K562 (cell line): Measurements from ENCODE around the gene MYL11. TPM values are rescaled to one million over a fixed set of nuclear protein-coding genes. Genes with fewer than 3 reads are reported as not detected.
A peak's percentile ranks its signal among the peaks of the same experiment; 100 is the strongest.

Experiments used
- ATAC-seq: fragments of 200-7000 bp; cut with Tn5 transposase; 3 replicates; pipeline ENCODE4 v1.9.1; 2020; ENCODE audit warnings: moderate library complexity
- BruUV-seq: library from RNA; stranded (reverse); fragments of 400-500 nt; replicated peaks from 2 replicates; lab custom pipeline; 2021; lab: Mats Ljungman, UMichigan
- CTCF ChIA-PET: fragments of 300-600 bp; formaldehyde crosslinking; extraction: SDS; loops from one replicate; lab custom pipeline; 2021; ENCODE audit warnings: low intra/inter-chr PET ratio; lab: Yijun Ruan, JAX
- POLR2A ChIA-PET: fragments of 300-600, 350-650 bp; sonication (Branson Sonifier 250); formaldehyde crosslinking; extraction: SDS; loops from one replicate; lab custom pipeline; 2021; ENCODE audit warnings: antibody characterized with exemption, inconsistent platforms; lab: Yijun Ruan, JAX
- DNase-seq, 4 experiments: peaks; one replicate each; pipeline versions ENCODE4 v3.0.0 to v3.0.0-alpha.2; 2011 to 2018; ENCODE audit warnings: low spot score in 3 of 4, mixed read lengths in 3 of 4; ENCODE audit errors: extremely low read depth in 1 of 4
- FAIRE-seq: peaks from 2 replicates; lab custom pipeline; 2011; peaks lifted over from hg19 to GRCh38; lab: Jason Lieb, UNC
- H2AFZ ChIP-seq: 2 replicates; pipeline ENCODE4 v1.6.0; 2011; ENCODE audit warnings: low read depth, low read length, control low read depth, inconsistent platforms
- H3K27ac ChIP-seq: fragments of 200-600 bp; 3 replicates; pipeline ENCODE4 v1.8.0; 2011; ENCODE audit warnings: low read depth, mild to moderate bottlenecking, control low read depth, inconsistent platforms, low read length, moderate library complexity, mixed read lengths; ENCODE audit errors: extremely low read depth
- H3K27me3 ChIP-seq, 2 experiments: fragments of 300-600 bp in 1 of 2; 2 replicates in 1 of 2; 3 replicates in 1 of 2; pipeline versions ENCODE4 v1.6.0 to v1.8.0; 2011; ENCODE audit warnings: inconsistent platforms in 2 of 2, low read length in 2 of 2, mild to moderate bottlenecking in 1 of 2, mixed read lengths in 1 of 2, moderate library complexity in 1 of 2; ENCODE audit not compliant: control insufficient read depth in 2 of 2, insufficient read depth in 2 of 2
- H3K36me3 ChIP-seq: fragments of 300-600 bp; 3 replicates; pipeline ENCODE4 v1.8.0; 2011; ENCODE audit warnings: mild to moderate bottlenecking, low read length, inconsistent platforms; ENCODE audit not compliant: control insufficient read depth, insufficient read depth
- H3K4me1 ChIP-seq, 2 experiments: fragments of 200-600 bp in 1 of 2; replicated peaks in 1 of 2; 2 replicates in 1 of 2; 3 replicates in 1 of 2; pipeline versions ENCODE4 v1.5.1 to v1.8.0; 2011; ENCODE audit warnings: inconsistent platforms in 2 of 2, low read length in 2 of 2, mild to moderate bottlenecking in 1 of 2, mixed read lengths in 1 of 2, moderate library complexity in 1 of 2; ENCODE audit not compliant: control insufficient read depth in 2 of 2, insufficient read depth in 2 of 2
- H3K4me2 ChIP-seq: 2 replicates; pipeline ENCODE4 v1.6.1; 2011; ENCODE audit warnings: low read length, control low read depth, inconsistent platforms, mixed read lengths; ENCODE audit not compliant: insufficient read depth
- H3K4me3 ChIP-seq: fragments of 200-600 bp; sonication (generic), shearing (Covaris generic); 2 replicates; pipeline ENCODE4 v1.5.1; 2016; ENCODE audit warnings: control low read depth, inconsistent platforms
- H3K79me2 ChIP-seq: fragments of 200-600 bp; 3 replicates; pipeline ENCODE4 v1.8.0; 2011; ENCODE audit warnings: low read length, inconsistent platforms; ENCODE audit not compliant: control insufficient read depth, insufficient read depth
- H3K9ac ChIP-seq, 2 experiments: 2 replicates each; pipeline versions ENCODE4 v1.6.0 to v1.6.1; 2011; ENCODE audit warnings: low read depth in 2 of 2, low read length in 2 of 2, control low read depth in 1 of 2, inconsistent platforms in 1 of 2, mild to moderate bottlenecking in 1 of 2, mixed read lengths in 1 of 2; ENCODE audit not compliant: insufficient read depth in 1 of 2
- H3K9me1 ChIP-seq: one replicate; pipeline ENCODE4 v1.6.0; 2011; ENCODE audit warnings: inconsistent platforms, mild to moderate bottlenecking, low read length, moderate library complexity; ENCODE audit not compliant: control insufficient read depth, insufficient read depth
- H3K9me3 ChIP-seq: replicated peaks from 2 replicates; pipeline ENCODE4 v1.5.1; 2011; ENCODE audit warnings: low read depth, low read length, inconsistent platforms; ENCODE audit not compliant: control insufficient read depth, insufficient read depth
- H4K20me1 ChIP-seq: replicated peaks from 2 replicates; pipeline ENCODE4 v1.6.1; 2011; ENCODE audit warnings: low read length, inconsistent platforms, mixed read lengths; ENCODE audit not compliant: control insufficient read depth, insufficient read depth
- GABPB2 ChIP-seq: fragments of 250-450 bp; sonication (Bioruptor Pico); conservative IDR thresholded peaks from 2 replicates; pipeline ENCODE4 v1.5.1; 2021; ENCODE audit warnings: mild to moderate bottlenecking
- GTF2F1 ChIP-seq: IDR thresholded peaks from 2 replicates; pipeline ENCODE4 v1.6.1; 2011; ENCODE audit warnings: low read depth, low read length, improper control_type of control experiment
- NCOA1 ChIP-seq: fragments of 450-650 bp; IDR thresholded peaks from 2 replicates; pipeline ENCODE4 v1.6.1; 2016; ENCODE audit warnings: low read depth
- POLR2G ChIP-seq: fragments of 200-400 bp; formaldehyde crosslinking; IDR thresholded peaks from 2 replicates; pipeline ENCODE4 v1.6.1; 2017; ENCODE audit warnings: low read depth, mild to moderate bottlenecking, antibody characterized with exemption, low read length, moderate library complexity
- RFX1 ChIP-seq: fragments of 450-650 bp; IDR thresholded peaks from 2 replicates; pipeline ENCODE4 v1.6.1; 2016; ENCODE audit warnings: mild to moderate bottlenecking, moderate library complexity
- SIN3A ChIP-seq, 2 experiments: fragments of 150-350 bp in 1 of 2; IDR thresholded peaks; 2 replicates each; pipeline ENCODE4 v1.6.1; 2011 to 2016; ENCODE audit warnings: borderline replicate concordance in 2 of 2, low read depth in 2 of 2, low read length in 2 of 2, mild to moderate bottlenecking in 2 of 2, moderate library complexity in 2 of 2; ENCODE audit not compliant: control insufficient read depth in 1 of 2
- TAF1 ChIP-seq: IDR thresholded peaks from 2 replicates; pipeline ENCODE4 v1.6.1; 2011; ENCODE audit warnings: mild to moderate bottlenecking, low read length, moderate library complexity; ENCODE audit not compliant: insufficient read depth, control insufficient read depth, severe bottlenecking; ENCODE audit errors: extremely low read depth
- TCFL5 ChIP-seq: fragments of 250-450 bp; sonication (Bioruptor Pico); conservative IDR thresholded peaks from 2 replicates; pipeline ENCODE4 v1.6.1; 2021; ENCODE audit warnings: mild to moderate bottlenecking, moderate library complexity, matching md5 sums
- YY1 ChIP-seq, 3 experiments: IDR thresholded peaks; 2 replicates each; pipeline ENCODE4 v1.6.1; 2011; ENCODE audit warnings: low read length in 2 of 3, mild to moderate bottlenecking in 2 of 3, moderate library complexity in 2 of 3, borderline replicate concordance in 1 of 3, control low read depth in 1 of 3, low read depth in 1 of 3; ENCODE audit not compliant: insufficient read depth in 3 of 3, insufficient replicate concordance in 2 of 3, control insufficient read depth in 1 of 3, insufficient read length in 1 of 3; ENCODE audit errors: extremely low read depth in 1 of 3
- WGBS: fragments of 100-300 bp; shearing (Covaris generic); methylation state at CpG from one replicate; pipeline ENCODE4 v1.1.6; 2016; ENCODE audit warnings: low coverage, mixed read lengths; ENCODE audit not compliant: insufficient coverage; ENCODE audit errors: missing lambda C conversion rate; 5-methylcytosine and 5-hydroxymethylcytosine counted together
- in situ Hi-C: fragments of 300-500 bp; cut with MboI; formaldehyde crosslinking; loops from 4 replicates; pipeline ENCODE4 v1.15.0; 2018; ENCODE audit warnings: inconsistent platforms, mixed read lengths
- intact Hi-C: fragments of 100-400 bp; cut with micrococcal nuclease; formaldehyde crosslinking; loops from 2 replicates; pipeline ENCODE4 v1.14.2; 2022
- polyA plus RNA-seq, 8 experiments: library from polyadenylated mRNA; depleted of rRNA in 4 of 8; stranded (reverse) in 5 of 8; unstranded in 3 of 8; fragments of >200 nt; fragmentation: Nextera tagmentation in 2 of 8; fragmentation: Illumina TruSeq in 1 of 8; extraction: Ambion mirVana in 2 of 8; extraction: Trizol in 1 of 8; gene quantifications; 2 replicates each; pipeline versions ENCODE4 v1.2.1 to v1.2.3, GENCODE V29; 2011 to 2014; ENCODE audit warnings: inconsistent platforms in 1 of 8, missing spikeins in 1 of 8
- total RNA-seq, 7 experiments: library from RNA; depleted of rRNA in 6 of 7; stranded (reverse); fragments of >200 nt in 6 of 7; fragmentation: Illumina TruSeq in 2 of 7; extraction: Trizol in 2 of 7; gene quantifications; 2 replicates each; pipeline versions ENCODE4 v1.2.1 to v1.2.3, GENCODE V29; 2011 to 2021; ENCODE audit warnings: low replicate concordance in 1 of 7
- TF ChIP-seq, protein P1 (sequence below): fragments of 250-450 bp; sonication (Bioruptor Pico); IDR thresholded peaks from 2 replicates; pipeline ENCODE4 v1.9.0; 2021; ENCODE audit warnings: mild to moderate bottlenecking, inconsistent platforms

Gene MYL11
- total and polyA plus RNA-seq, 9 of the 15 experiments (the other 6 are each of a cell fraction or from before 2014, with no cell fraction given) = 0.31 to 1.5 (median 0.73) TPM; not detected in 4

GRCh38 chr16:30369938-30370455, 4.6 kb upstream of the MYL11 start:
- Histone ChIP-seq H3K27ac (peak overlapping the region; percentile 72), H3K79me2 (peaks cover 49% of the 10 kb centered on the region), H3K4me1 (peaks cover 25 to 44% of the 10 kb centered on the region in 2 experiments; a peak in 4 of 5 replicates), H3K9me1 (peaks cover 6% of the 10 kb centered on the region), H3K9ac (peak overlapping the region; percentile 70 to 98; a peak in 3 of 4 replicates), H3K4me2 (peak overlapping the region; percentile 90; the same call in 1 of the 2 replicates), H3K27me3 (no peaks in the 10 kb centered on the region), H4K20me1 (peaks cover 23% of the 10 kb centered on the region), H3K36me3 (peaks cover 24% of the 10 kb centered on the region), H3K9me3 (no peaks in the 10 kb centered on the region), H2AFZ (peak overlapping the region; percentile 17; the same call in 1 of the 2 replicates), H3K4me3 (peak overlapping the region; percentile 74)
- in situ Hi-C loops = loop anchor here (25.0 kb wide), 1 partner anchor 908 kb away; the partner anchor contains the start of genes BOLA2, SLX1B and SULT1A4
- ATAC-seq = no peak
- intact Hi-C loops = loop anchor here (2.0 to 10.0 kb wide), 3 partner anchors 15 to 305 kb away; partner anchors contain the start of genes ALDOA, CD2BP2 and ZNF771
- FAIRE-seq = no peak
- 0% methylated on average over 14 of the region's 76 CpGs for WGBS
- POLR2A ChIA-PET = interaction anchor here (0.6 to 6.3 kb wide), 10 partner anchors 12 to 289 kb away, joined by 3 to 77 read pairs (median 4); partner anchors contain the start of genes CD2BP2, FBRS and PRR14
- no TSS peak for BruUV-seq
- CTCF ChIA-PET = interaction anchor here (0.6 kb wide), 1 partner anchor 187 kb away, joined by 4 read pairs; the partner anchor contains the start of gene CORO1A
- DNase-seq = peak in 2 of 4 experiments; percentile 87 to 91
- TF ChIP-seq GABPB2 (CRISPR knock-in tag) (no peak), TCFL5 (no peak), GTF2F1 (no peak), NCOA1 (no peak), YY1 (IDR thresholded peaks at IDR 0.05; ENCODE audit: borderline replicate concordance in 1 of 3, control insufficient read depth in 1 of 3, extremely low read depth in 1 of 3, insufficient read depth in 3 of 3, insufficient read length in 1 of 3, insufficient replicate concordance in 2 of 3, low read depth in 1 of 3, low read length in 2 of 3) (peak in 2 of 3 experiments; percentile 51 to 72), POLR2G (peak; percentile 75), TAF1 (no peak), SIN3A (IDR thresholded peaks at IDR 0.05; ENCODE audit: borderline replicate concordance in 2 of 2, control insufficient read depth in 1 of 2, low read depth in 2 of 2, low read length in 2 of 2) (no peak; a peak in 2 of 4 replicates), RFX1 (no peak)
- TF ChIP-seq, protein P1, sequence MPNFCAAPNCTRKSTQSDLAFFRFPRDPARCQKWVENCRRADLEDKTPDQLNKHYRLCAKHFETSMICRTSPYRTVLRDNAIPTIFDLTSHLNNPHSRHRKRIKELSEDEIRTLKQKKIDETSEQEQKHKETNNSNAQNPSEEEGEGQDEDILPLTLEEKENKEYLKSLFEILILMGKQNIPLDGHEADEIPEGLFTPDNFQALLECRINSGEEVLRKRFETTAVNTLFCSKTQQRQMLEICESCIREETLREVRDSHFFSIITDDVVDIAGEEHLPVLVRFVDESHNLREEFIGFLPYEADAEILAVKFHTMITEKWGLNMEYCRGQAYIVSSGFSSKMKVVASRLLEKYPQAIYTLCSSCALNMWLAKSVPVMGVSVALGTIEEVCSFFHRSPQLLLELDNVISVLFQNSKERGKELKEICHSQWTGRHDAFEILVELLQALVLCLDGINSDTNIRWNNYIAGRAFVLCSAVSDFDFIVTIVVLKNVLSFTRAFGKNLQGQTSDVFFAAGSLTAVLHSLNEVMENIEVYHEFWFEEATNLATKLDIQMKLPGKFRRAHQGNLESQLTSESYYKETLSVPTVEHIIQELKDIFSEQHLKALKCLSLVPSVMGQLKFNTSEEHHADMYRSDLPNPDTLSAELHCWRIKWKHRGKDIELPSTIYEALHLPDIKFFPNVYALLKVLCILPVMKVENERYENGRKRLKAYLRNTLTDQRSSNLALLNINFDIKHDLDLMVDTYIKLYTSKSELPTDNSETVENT = peak; percentile 74; the same call in 1 of the 2 replicates
